OCI-LY7 (cell line): ENCODE measurements around the gene EIF4A2.

ENCODE experiments used
- CTCF ChIP-seq: fragments of 200-600 bp; sonication (generic); conservative IDR thresholded peaks from 2 replicates; pipeline ENCODE4 v1.5.1; 2014; ENCODE audit warnings: mild to moderate bottlenecking, antibody characterized with exemption, low read length, moderate library complexity, mixed read lengths
- EZH2phosphoT487 ChIP-seq: fragments of 200-600 bp; sonication (generic); IDR thresholded peaks from 2 replicates; pipeline ENCODE4 v1.6.1; 2018; ENCODE audit warnings: low read depth, borderline replicate concordance, mild to moderate bottlenecking, mixed run types, antibody characterized with exemption, low read length, moderate library complexity, mixed read lengths

- TF ChIP-seq CTCF (no peak), EZH2phosphoT487 (no peak)
Measured at GRCh38 chr3:186798239-186798874, 15.0 kb downstream of the EIF4A2 start.
